Gastrocnemius medialis (tissue), 4 donors: ENCODE measurements around the gene GABRB1.

ENCODE experiments used
- POLR2A ChIP-seq, 2 donors: fragments of 450-650 bp; IDR thresholded peaks; one replicate each; pipeline ENCODE4 v1.6.1; 2017; ENCODE audit warnings: antibody characterized with exemption in 2 of 2, mild to moderate bottlenecking in 2 of 2, moderate library complexity in 2 of 2
- TF ChIP-seq, protein P1 (sequence below), 5 experiments: fragments of 450-650 bp in 3 of 5; fragments of 200-600 bp in 2 of 5; sonication (generic) in 2 of 5; IDR thresholded peaks in 4 of 5; conservative IDR thresholded peaks in 1 of 5; 1 replicate in 4 of 5; 2 replicates in 1 of 5; pipeline ENCODE4 v1.5.1; 2016 to 2019; ENCODE audit warnings: antibody characterized with exemption in 5 of 5, mild to moderate bottlenecking in 3 of 5, moderate library complexity in 3 of 5

DNA sequence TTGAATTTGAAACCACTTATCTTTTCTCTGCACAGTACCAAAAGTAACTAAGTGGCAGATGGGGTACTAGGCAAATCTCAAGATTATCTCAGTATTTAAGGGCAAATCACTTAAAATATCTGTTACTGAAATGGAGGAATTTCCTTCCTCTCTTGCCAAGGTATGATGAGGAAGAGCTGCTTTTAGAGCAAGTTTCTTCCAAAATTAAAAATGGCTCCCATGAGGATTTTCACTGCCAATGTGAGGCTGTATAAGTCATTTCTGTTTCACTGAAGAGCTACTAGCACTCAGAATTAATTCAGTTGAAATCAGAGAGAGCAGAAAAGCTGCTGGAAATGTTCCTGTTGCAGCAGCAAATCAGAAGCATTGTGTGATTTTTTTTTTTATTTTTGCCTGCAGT is 43.4 kb downstream of the GABRB1 start:
- TF ChIP-seq, protein P1, sequence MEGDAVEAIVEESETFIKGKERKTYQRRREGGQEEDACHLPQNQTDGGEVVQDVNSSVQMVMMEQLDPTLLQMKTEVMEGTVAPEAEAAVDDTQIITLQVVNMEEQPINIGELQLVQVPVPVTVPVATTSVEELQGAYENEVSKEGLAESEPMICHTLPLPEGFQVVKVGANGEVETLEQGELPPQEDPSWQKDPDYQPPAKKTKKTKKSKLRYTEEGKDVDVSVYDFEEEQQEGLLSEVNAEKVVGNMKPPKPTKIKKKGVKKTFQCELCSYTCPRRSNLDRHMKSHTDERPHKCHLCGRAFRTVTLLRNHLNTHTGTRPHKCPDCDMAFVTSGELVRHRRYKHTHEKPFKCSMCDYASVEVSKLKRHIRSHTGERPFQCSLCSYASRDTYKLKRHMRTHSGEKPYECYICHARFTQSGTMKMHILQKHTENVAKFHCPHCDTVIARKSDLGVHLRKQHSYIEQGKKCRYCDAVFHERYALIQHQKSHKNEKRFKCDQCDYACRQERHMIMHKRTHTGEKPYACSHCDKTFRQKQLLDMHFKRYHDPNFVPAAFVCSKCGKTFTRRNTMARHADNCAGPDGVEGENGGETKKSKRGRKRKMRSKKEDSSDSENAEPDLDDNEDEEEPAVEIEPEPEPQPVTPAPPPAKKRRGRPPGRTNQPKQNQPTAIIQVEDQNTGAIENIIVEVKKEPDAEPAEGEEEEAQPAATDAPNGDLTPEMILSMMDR (IDR thresholded peaks at IDR 0.05 in 4 of 5, conservative IDR thresholded peaks at IDR 0.05 in 1 of 5): no peak
- TF ChIP-seq POLR2A (IDR thresholded peaks at IDR 0.05): no peak
